AML-193 (cell line): ENCODE data around the gene BCL6B.

ENCODE experiments used
- DNase-seq, 2 experiments: peaks; one replicate each; lab custom pipeline; 2025; lab: John Stamatoyannopoulos, UW

BCL6B gene

GRCh38 chr17:7007143-7007542 is 15.7 kb upstream of the BCL6B start:
- no peak for DNase-seq

- no peak for DNase-seq
These were observed 12.3 kb upstream of the BCL6B start for GRCh38 chr17:7010523-7010922.

- DNase-seq = no peak
These were observed 11.4 kb upstream of the BCL6B start for GRCh38 chr17:7011415-7011814.

- DNase-seq = no peak
These were observed 11.0 kb upstream of the BCL6B start for GRCh38 chr17:7011942-7012254.

GRCh38 chr17:7014261-7014994 is 8.4 kb upstream of the BCL6B start:
- DNase-seq = peak; percentile 76 to 78

GRCh38 chr17:7014995-7015958 is 7.6 kb upstream of the BCL6B start:
- DNase-seq = no peak

- DNase-seq = no peak
These were observed 6.4 kb upstream of the BCL6B start for GRCh38 chr17:7016418-7016817.

GRCh38 chr17:7016886-7017826 is 5.7 kb upstream of the BCL6B start:
- no peak for DNase-seq

- DNase-seq = no peak
These were observed 5.0 kb upstream of the BCL6B start for GRCh38 chr17:7017827-7018200.

GRCh38 chr17:7018331-7018964 is 4.4 kb upstream of the BCL6B start:
- no peak for DNase-seq

- DNase-seq = no peak
These were observed 3.5 kb upstream of the BCL6B start for GRCh38 chr17:7019367-7019766.

- no peak for DNase-seq
These were observed 2.9 kb upstream of the BCL6B start for GRCh38 chr17:7019839-7020519.

- no peak for DNase-seq
These were observed 1.8 kb upstream of the BCL6B start for GRCh38 chr17:7020894-7021664.

GRCh38 chr17:7021993-7022778 is 664 bp upstream of the BCL6B start:
- peak; percentile 20 to 28 for DNase-seq

GRCh38 chr17:7023576-7024401 is 939 bp downstream of the BCL6B start:
- no peak for DNase-seq

GRCh38 chr17:7024402-7024785 is 1.5 kb downstream of the BCL6B start:
- no peak for DNase-seq

GRCh38 chr17:7025245-7025644 is 2.4 kb downstream of the BCL6B start:
- DNase-seq = no peak

- DNase-seq = no peak
These were observed 3.7 kb downstream of the BCL6B start for GRCh38 chr17:7026471-7027115.
